Measurements from ENCODE around the gene ACOXL.

ACOXL gene

DNA sequence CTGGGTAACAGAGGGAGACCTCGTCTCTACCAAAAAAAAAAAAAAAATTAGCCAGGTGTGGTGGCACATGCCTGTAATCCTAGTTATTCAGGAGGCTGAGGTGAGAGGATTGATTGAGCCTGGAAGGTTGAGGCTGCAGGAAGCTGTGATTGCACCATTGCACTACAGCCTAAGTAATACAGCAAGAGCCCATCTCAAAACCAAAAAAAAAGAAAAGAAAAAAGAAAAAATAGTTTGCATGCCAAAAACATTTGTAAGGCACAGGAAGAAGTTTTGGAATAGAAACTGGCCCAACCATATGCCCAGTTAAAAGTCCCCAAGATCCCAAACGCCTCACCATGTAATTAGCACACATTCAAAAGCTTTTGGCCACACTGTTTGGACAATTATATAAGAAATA is 13.4 kb upstream of the ACOXL start:
- DNase-seq (ENCODE audit: low read depth, low spot score), result no peak

DNA sequence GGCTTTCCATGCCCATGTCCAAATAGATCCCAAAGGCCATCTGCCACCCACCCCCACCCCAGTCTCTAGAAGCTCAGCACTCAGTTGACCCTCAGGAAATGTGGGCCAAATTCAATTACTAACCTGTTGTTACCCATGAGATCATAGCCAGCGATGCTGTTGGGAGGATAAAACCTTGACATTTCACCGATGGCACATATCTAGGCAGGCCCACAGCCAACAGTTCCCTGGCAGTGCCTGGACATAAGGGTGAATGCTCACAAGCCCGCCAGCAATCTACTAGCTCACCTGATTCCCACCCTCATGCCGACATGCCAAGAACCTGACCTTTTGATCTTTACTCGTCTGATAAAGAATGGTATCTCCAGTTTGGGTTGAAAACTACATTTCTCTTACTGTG is 11.8 kb upstream of the ACOXL start:
- DNase-seq (ENCODE audit: low read depth, low spot score), result no peak

DNA sequence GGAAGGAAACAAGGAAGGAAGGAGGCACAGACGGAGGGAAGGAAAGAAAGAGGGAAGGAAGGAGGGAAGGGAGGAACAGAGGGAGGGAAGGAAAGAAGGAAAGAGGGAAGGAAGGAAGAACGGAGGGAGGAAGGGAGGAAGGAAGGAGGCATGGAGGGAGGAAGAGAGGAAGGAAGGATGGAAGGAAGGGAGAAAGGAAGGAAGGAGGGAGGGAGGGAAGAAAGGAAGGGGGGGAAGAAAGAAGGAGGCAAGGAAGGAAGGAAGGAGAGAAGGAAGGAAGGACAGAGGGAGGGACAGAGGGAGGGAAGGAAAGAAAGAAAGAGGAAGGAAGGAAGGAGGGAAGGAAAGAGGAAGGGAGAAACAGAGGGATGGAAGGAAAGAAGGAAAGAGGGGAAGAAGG is 7.6 kb upstream of the ACOXL start:
- no peak for DNase-seq (ENCODE audit: low read depth, low spot score)

DNA sequence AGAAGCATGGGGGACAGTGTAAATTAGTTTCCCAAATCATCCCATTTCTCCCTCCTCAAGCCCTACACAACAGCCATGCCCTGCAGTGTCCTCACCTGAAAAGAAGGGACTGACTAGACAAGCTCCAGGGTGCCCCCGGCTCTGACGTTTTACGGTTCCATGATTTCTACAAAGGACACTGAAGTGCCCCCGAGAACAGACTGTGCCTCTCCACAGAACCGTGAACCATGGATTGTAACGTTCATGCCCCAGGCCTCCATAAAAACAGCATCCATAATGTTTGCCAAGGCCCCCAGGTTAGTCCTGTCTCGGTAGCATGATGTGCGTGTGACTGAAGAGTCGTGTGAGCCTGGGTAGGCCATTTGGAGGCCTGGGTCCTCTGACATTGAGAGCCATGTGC is 7.0 kb upstream of the ACOXL start:
- no peak for DNase-seq (ENCODE audit: low read depth, low spot score)

DNA sequence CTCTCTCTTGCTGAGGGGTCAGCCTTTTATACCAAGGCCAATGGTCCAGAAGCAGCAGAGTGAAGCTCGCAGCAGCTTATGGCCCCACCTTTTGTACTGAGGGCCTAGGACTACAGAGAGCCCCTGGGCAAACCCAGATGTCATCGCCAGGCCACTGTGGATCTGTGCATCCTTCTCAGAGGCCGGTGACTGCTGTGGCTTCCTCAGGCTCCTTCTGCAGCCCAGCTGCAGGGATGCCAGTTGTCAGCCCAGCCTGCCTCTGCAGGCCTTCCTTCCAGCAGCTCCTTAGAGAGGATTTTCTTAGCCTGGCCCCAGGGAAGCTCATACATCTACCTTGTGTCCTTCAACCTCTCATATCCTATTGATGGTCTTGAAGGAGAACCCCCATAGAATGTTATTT is 6.5 kb upstream of the ACOXL start:
- DNase-seq (ENCODE audit: low read depth, low spot score), result no peak

DNA sequence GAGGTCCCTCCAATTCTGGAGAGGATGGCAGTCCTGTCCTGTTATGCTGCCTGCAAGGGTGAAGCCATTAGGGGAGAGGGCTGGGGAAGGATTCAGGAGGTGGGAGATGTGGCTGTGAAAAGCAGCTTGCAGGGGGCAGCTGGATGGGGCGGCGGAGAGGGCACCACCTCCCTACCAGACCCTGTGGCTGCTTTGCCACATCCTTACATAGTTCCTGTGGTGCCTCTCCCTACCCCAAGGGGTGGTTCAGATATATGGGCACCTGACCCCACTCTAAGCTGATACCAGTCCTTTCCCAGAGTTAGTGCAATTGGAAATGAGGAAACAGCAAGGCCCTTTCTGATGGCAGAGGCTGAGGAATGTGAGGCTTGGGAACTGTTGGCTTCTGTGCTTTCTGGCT is 6.1 kb upstream of the ACOXL start:
- DNase-seq (ENCODE audit: low read depth, low spot score), result no peak

DNA sequence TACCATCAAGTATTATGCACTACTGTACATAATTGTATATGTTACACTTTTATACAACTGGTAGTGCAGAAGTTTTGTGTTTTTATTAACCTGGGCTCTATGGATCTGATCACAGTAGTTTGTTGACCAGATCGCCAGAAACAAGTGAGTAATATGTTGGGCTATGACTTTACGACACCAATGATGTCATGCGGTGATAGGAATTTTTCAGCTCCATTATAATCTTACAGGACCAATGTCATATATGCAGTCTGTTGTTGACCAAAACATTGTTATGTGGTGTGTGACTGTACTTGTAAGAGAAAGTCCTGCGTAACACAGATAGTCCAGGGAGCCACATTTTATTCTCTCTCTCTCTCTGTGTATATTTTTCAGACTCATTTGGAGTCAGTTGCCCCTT is 4.5 kb upstream of the ACOXL start:
- DNase-seq (ENCODE audit: low read depth, low spot score), result no peak

DNA sequence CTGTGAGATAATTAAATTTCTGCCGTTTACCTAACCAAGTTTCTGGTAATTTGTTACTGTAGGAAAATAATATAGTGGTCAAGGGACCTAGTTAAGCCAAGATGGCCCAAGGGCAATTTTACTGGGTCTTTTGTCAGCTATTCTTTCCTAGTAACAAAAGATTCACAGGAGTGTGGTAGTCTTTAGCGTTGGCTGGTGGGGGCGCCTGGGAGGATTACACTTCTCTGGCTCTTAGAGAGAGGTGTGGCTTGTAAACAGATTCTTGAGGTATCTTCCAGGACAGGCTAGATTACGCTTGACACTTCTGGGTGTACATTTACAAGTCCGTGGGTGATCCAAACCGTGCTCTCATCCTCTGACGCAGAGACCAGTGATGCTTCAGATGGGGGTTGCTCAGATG is 3.3 kb upstream of the ACOXL start:
- DNase-seq (ENCODE audit: low read depth, low spot score), result no peak

DNA sequence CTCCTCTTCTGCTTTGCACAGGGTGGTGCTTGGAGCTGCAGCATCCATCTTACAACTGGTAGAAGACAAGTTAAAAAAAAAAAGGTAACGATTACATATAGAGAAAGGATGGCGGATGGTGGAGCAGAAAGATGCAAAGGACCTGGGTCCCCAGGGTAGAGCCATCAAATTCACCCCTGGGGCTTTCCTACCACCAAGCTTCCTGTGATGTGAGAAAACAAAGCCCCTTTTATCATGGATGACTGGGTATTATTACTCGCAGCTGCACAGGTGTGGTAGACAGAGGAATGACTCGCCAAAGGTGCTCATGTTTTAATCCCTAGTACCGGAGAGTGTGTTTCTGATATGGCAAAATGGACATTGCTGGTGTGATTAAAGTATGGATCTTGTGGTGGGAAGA is 1.3 kb upstream of the ACOXL start:
- DNase-seq (ENCODE audit: low read depth, low spot score), result no peak

DNA sequence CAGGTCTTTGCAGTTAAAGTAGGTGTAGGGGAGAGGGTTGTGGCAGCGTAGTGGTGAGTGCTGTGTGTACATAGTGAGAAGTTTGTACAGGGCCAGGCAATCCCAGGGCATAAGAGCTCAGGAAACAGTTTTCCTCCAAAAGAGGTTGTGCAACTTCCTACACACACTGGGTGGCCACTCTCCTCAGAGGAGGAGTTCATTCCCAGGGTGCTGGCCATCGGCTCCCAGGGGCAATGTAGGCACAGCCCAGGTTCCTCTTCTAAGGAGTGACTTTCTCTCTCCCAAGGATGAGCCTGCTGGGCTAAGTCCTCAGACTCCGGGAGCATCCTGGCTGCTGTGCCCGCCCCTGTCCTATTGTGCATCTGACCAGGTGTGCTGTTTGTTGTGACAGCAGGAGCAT is 3.0 kb downstream of the ACOXL start:
- no peak for DNase-seq (ENCODE audit: low read depth, low spot score)

DNA sequence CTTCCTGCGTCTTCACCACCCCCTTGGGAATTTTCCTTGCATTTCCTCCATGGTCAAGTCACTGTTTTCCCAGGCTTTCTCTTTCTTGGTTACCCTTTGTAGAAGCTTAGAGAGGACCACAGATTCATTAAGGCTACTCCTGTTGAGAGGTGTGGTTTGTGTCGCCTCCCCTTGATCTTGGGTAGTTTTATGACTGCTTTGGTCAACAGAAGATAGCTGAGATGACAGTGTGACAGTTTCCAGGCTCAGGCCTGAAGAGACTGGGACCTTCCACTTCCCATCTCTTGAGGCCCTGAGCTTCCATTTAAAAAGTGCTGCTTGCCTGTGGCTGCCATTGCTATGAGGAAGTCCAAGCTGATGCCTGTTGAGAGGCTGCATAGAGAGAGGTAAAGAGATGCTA is 5.4 kb downstream of the ACOXL start:
- no peak for DNase-seq (ENCODE audit: low read depth, low spot score)

DNA sequence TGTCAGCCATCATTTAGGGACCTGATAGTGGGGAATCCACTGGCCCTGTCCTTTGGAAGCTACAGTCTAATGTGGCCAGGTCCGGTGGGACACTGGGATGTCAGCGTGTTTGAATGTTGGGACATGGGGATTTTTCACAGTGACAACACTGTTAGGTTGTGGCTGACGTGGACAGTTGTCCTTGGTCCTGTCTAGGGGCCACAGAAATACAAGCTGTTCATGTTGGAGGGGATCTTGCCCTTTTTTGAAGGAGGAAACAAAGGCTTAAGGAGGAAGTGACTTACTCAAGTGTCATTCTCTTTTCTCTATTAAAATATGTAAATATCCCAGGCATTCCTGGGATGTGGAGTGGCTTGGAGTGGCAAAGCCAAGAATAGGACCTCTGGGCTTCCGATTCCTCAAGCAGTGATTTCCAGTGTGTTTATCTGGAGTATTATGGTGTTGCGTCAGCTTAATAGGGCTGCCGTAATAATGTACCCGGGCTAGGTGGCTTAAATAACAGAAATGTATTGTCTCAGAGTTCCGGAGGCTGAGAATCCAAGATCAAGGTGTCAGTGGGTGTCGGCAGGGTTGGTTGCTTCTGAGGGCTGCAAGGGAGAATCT is 8.5 kb downstream of the ACOXL start:
- DNase-seq (ENCODE audit: low read depth, low spot score), result no peak

DNA sequence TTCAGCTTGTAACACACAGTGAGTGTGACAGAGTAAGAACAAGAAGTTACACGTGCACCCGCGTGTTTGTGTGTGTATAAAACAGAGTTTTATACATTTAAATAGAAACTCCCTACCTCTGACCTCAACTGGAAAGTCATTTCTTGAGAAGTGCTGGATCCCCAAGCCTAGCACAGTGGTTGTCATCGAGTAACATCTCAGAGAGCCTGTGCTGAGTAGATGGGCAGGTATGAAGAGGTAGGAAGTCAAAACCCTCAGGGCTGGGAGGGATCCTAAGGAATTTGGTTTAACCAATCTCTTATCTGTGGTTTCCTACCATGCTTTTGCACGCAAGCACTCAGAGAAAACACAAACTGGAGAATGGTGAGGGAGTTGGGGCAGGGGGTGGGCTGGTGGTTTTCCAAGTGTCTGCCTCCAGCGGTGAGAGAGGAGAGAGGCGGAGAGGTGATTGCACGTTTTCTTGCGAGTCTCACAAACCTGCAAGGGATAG is 9.2 kb downstream of the ACOXL start:
- DNase-seq (ENCODE audit: low read depth, low spot score), result no peak

DNA sequence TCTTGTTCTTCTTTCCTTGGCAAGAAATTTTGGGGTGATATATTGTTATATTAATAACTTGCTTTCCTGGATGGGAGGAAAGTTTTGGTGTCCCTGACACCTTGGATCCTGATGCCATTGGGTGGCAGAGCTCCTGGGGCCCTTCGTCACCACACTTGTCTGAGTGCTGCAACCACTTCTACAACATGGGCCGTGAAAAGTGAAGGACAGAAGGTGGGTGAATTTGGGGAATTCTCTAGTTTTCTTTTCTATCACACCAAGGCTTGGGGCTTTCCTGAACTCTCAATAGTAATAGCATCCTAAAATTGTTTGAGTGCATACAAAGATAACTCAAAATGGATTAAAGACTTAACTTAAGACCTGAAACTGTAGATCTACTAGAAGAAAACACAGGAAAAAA is 10.0 kb downstream of the ACOXL start:
- no peak for DNase-seq (ENCODE audit: low read depth, low spot score)

DNA sequence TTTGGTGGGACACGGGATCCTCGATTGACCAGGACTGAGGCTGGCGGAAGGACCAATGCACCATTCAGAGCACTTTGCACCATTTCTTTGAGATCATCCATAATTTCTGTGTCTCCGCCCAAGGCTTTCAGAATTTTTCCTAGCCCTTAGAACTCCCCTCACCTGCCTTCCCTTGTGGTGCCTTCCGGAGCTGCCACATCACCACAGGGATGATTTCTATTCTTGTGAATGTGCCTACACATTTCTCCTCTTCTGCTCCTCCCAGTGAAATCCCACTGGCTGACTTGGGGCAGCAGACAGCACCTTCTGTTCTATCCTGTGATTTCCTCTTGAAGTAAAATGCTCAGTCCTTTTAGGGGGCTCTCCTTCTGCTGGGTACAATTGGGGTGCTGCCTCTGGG is 11.2 kb downstream of the ACOXL start:
- DNase-seq (ENCODE audit: low read depth, low spot score), result no peak

DNA sequence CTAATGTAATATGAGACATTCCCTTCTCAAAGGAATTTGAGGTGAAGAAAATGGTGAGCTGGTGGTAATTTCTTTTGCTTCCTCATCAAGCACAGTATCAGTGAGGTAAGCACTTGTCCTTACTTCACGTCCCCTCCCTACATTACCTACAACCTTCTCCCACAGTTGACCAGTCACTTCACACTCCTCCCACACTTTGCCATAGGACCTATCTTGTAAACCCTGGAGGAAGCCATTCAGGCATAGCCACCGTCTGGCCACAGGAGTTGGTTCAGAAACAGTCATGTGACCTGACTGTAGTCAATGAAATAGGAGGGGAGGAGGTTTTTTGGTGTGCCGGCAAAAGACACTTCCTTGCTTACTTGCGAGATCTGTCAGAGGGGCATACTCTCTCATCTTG is 12.1 kb downstream of the ACOXL start:
- no peak for DNase-seq (ENCODE audit: low read depth, low spot score)

DNA sequence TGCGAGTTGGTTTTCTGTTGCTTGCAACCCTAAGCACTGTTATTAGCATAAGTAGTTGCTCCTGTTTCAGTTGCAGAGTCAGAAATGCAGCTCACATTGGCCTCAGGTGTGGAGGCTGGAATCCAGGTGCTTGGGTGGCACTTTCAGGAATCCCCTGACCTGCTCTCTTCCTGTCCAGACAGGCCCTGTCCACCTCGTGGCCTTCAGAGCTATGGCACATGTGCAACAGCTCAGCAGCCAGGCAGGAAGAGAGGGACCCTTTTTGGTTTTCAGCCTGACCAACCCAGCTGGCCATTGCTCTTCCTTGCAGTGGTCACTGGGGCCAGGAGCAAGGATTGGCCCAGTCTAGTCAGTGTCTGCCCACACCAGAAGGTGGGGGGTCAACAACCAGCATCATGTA is 12.7 kb downstream of the ACOXL start:
- no peak for DNase-seq (ENCODE audit: low read depth, low spot score)

DNA sequence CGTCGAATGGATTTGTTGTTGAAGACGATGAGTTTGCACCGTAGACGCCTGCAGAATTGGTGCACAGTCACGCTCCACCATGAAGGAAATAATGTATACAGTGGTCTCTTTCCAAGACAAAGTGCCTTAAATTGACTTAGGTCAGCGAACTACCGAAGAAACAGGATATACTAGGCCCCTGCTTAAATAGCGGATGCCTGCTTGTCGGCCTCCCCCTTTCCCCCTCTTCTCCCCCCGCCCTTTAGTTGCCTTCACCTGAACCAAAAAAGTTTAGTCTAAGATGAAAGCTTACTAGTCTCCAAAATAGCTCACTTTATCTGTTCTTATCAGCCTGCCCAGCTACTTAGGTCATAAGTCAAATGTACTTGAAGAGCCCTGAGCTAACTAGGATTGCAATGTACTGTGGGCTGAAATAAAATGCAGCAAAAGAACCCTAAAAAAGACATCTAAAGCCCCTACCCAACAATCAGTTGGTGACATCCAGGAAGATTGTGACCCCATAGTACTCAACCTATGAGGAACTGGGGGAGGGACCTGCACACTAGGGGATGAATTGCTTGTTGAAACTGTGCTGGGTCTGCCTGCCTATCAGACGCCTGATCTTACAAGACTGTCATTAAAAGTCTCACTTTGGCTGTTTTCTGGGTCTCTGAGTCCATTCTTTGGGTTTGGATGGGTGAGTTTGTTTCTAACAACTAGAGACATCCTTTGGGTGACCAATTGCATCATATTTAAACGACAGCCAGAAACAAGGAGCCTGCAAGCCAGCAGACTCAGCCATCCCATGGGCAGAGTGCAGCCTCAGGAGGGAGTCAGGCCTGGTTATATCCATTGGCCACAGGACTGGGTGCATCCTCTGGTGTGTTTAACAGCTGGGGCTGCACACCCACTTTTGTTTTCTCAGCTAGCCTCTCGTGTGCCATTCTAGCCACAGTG is 14.5 kb downstream of the ACOXL start:
- no peak for DNase-seq (ENCODE audit: low read depth, low spot score)

DNA sequence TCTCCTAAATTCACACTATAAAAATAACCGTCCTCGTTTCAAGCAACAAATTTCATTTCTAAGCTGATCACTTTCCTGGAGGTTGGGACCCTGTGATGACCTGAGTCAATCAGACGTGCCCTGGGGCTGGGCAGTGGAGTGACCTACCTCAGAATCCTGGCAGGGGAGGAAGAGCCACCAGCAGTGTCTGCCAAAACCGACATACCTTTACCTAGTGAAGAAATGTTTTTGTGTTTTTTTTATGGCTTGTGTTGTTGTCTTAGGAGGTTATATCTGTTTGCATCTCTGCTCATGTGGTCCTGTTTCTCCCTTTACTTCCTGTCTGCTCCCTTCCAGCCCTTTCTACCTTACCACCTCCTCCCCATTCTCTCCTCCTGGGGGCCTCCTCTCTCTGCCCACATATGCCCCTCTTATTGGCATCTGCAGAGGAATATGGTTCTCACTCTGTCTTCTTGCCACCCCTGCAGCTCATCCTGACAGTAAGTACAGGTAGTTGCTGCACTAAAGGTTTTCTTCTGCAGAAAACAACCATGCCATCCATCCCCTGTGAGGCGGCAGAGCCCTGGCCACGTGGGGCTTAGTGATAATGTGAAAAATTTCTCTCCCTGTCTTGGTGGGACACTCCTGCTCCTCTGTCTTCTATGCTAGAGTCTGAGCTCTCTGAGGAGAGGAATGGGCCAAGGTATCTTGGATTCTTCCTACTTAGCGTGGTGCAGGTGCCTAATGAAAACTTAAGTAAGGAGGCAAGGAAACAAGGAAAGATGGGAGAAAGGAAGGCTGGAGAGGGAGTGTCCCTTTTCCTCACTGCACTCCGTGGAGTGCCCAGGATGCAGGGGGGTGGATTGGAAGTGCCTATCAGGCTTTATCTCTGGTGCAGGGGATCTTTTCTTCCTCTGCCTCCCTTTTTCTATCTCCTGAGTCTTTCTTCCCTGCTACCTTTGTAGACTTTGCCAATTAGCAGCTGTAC is 15.4 kb downstream of the ACOXL start:
- no peak for DNase-seq (ENCODE audit: low read depth, low spot score)

DNA sequence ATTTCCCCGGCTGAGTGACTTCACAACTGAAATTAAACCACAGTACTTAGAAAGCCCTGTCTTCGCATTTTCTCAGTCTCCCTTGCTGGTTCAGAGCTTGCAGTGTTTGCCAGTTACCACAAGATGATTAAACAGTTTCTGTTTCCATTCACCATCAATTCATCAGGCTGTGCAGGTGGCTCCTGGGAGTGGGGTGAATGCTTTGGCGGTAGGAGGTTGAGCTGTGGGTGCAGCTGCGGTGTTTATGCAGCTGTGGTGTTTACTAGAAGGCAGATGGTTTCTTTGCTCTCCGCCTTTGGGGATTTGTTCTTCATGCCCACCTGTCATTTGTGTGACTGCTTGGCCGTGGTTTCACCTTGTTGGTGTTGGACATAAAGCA is 16.1 kb downstream of the ACOXL start:
- DNase-seq (ENCODE audit: low read depth, low spot score), result no peak

DNA sequence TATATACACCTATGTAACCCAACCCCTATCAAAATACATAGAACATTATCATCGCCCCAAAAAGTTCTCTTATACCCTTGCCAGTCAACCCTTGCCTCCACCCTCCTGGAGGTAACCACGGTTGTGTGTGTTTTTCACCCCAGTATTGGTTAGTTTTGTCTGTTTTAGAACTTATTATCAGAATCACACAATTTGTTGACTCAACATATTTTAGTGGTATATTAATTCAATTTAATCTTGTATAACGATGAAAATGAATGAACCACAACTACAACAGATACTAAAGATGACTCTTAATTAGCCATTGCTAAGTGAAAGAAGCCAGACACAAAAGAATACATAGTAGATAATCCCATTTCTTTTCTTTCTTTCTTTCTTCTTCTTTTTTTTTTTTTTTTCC is 19.3 kb downstream of the ACOXL start:
- DNase-seq (ENCODE audit: low read depth, low spot score), result no peak

DNA sequence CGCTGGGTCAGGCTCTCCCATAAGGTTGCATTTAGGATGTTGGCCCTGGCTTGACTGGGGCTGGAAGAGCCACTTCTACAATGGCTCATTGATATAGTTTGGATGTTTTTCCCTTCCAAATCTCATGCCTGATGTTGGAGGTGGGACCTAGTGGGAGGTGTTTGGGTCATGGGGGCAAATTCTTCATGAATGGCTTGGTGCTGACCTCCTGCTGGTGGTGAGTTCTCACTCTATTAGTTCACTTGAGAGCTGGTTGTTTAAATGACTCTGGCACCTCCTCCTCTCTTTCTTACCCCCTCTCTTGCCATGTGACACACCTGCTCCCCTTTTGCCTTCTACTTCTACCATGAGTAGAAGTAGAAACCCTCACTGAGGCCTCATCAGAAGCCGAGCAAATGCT is 20.5 kb downstream of the ACOXL start:
- no peak for DNase-seq (ENCODE audit: low read depth, low spot score)
